Lung (tissue), 12 donors: ENCODE measurements around the gene TGFBI. TPM values are rescaled to one million over a fixed set of nuclear protein-coding genes. Genes with fewer than 3 reads are reported as not detected.

Source experiments
- ATAC-seq: fragments of 200-7000 bp; cut with Tn5 transposase; one replicate; pipeline ENCODE4 v1.9.1; 2020; ENCODE audit warnings: moderate number of reproducible peaks; ENCODE audit not compliant: insufficient read depth, low FRiP score
- DNase-seq, 3 donors: peaks; one replicate each; pipeline ENCODE4 v3.0.0-alpha.2; 2013 to 2017
- H3K27ac ChIP-seq, 2 donors: one replicate each; pipeline ENCODE4 v1.5.1; 2013; ENCODE audit warnings: mild to moderate bottlenecking in 2 of 2, moderate library complexity in 2 of 2, control low read depth in 1 of 2, inconsistent platforms in 1 of 2, low read depth in 1 of 2, low read length in 1 of 2
- H3K27me3 ChIP-seq, 3 donors: one replicate each; pipeline ENCODE4 v1.5.1; 2013; ENCODE audit warnings: low read length in 2 of 3; ENCODE audit not compliant: control insufficient read depth in 3 of 3, insufficient read depth in 3 of 3
- H3K36me3 ChIP-seq, 4 donors: one replicate each; pipeline ENCODE4 v1.5.1; 2013; ENCODE audit warnings: low read length in 4 of 4, mild to moderate bottlenecking in 1 of 4, moderate library complexity in 1 of 4; ENCODE audit not compliant: control insufficient read depth in 4 of 4, insufficient read depth in 4 of 4
- H3K4me1 ChIP-seq, 5 donors: one replicate each; pipeline ENCODE4 v1.5.1; 2013; ENCODE audit warnings: low read length in 5 of 5, mild to moderate bottlenecking in 2 of 5, moderate library complexity in 1 of 5; ENCODE audit not compliant: control insufficient read depth in 5 of 5, insufficient read depth in 5 of 5
- H3K4me3 ChIP-seq: one replicate; pipeline ENCODE4 v1.5.1; 2013; ENCODE audit warnings: mild to moderate bottlenecking, control low read depth, moderate library complexity
- H3K9ac ChIP-seq, 2 donors: one replicate each; pipeline ENCODE4 v1.5.1; 2013; ENCODE audit warnings: low read length in 2 of 2, control low read depth in 1 of 2; ENCODE audit not compliant: insufficient read depth in 1 of 2
- H3K9me3 ChIP-seq, 4 donors: one replicate each; pipeline ENCODE4 v1.5.1; 2013; ENCODE audit warnings: low read length in 3 of 4, mild to moderate bottlenecking in 1 of 4, moderate library complexity in 1 of 4; ENCODE audit not compliant: control insufficient read depth in 4 of 4, insufficient read depth in 3 of 4
- CTCF ChIP-seq: IDR thresholded peaks from 2 replicates; pipeline ENCODE4 v1.5.1; 2012; ENCODE audit warnings: mild to moderate bottlenecking; ENCODE audit errors: control extremely low read depth, extremely low read depth
- WGBS, 2 donors: extraction: QIAGEN DNeasy Blood & Tissue Kit; methylation state at CpG; one replicate each; pipeline ENCODE4 v1.1.7; 2013; 5-methylcytosine and 5-hydroxymethylcytosine counted together
- polyA plus RNA-seq, 2 donors: library from polyadenylated mRNA; stranded (reverse); fragments of 200-250 nt; gene quantifications; one replicate each; pipeline ENCODE4 v1.2.1, GENCODE V29; 2013
- total RNA-seq, 2 donors: library from RNA; depleted of rRNA in 1 of 2; stranded (reverse); fragments of >200 nt in 1 of 2; gene quantifications; one replicate each; pipeline ENCODE4 v1.2.1, GENCODE V29; 2014 to 2021
- donor health status: control.
- donor health status: control.
- donor health status: Bipolar disorder and iron deficiency.
- donor health status: healthy.
- donor health status: DM: yes; HTN: yes; CAD: no.

The TGFBI gene
- total and polyA plus RNA-seq, 4 donors = 96.4 to 146 (median 111) TPM

- no peak for TF ChIP-seq CTCF
- peaks cover 0 to 3% (median 0%) of the 10 kb centered on the region in 4 donors for H3K9me3 ChIP-seq
- H3K27me3 ChIP-seq = peaks cover 0 to 2% (median 0%) of the 10 kb centered on the region in 3 donors
- DNase-seq (no peak), ATAC-seq (no peak)
- no peak overlapping the region for H3K27ac ChIP-seq
- H3K9ac ChIP-seq = no peak overlapping the region
- no peak overlapping the region for H3K4me3 ChIP-seq
- WGBS, 2 donors = 70 to 79% methylated on average over 8 of the region's 8 CpGs
- H3K36me3 ChIP-seq = peaks cover 0 to 3% (median 0%) of the 10 kb centered on the region in 4 donors
- H3K4me1 ChIP-seq = peaks cover 0 to 35% (median 5%) of the 10 kb centered on the region in 5 donors
Observed at GRCh38 chr5:136030956-136031611, 2.3 kb downstream of the TGFBI start.

DNA sequence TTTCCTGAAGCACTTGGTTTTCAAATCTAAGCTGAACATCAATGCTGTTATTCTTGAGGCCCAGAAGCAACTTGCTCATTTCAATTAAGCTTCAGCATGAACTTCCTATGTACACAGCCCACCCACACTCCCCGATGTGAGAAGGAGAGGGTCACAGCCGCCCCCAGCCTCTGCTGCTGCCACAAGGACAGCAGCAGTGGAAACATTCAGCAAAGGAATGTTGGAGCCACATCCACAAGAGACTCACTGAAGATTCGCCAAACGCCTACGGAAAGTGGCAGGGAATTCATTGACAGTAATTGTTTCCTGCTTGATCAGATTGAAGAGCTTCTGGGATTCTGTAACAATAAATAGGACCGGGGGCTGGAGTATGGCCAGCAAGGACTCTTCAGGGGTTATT is 2.9 kb downstream of the TGFBI start:
- Histone ChIP-seq H3K9ac (no peak overlapping the region), H3K27ac (no peak overlapping the region), H3K27me3 (peaks cover 0 to 2% (median 0%) of the 10 kb centered on the region in 3 donors), H3K9me3 (peaks cover 0 to 3% (median 0%) of the 10 kb centered on the region in 4 donors), H3K4me1 (peaks cover 0 to 35% (median 5%) of the 10 kb centered on the region in 5 donors), H3K4me3 (no peak overlapping the region), H3K36me3 (peaks cover 0 to 3% (median 0%) of the 10 kb centered on the region in 4 donors)
- DNase-seq (peak; percentile 46 to 57 (median 55)), ATAC-seq (no peak)
- 71% methylated on average over 6 of the region's 6 CpGs for WGBS, 2 donors
- no peak for TF ChIP-seq CTCF

DNA sequence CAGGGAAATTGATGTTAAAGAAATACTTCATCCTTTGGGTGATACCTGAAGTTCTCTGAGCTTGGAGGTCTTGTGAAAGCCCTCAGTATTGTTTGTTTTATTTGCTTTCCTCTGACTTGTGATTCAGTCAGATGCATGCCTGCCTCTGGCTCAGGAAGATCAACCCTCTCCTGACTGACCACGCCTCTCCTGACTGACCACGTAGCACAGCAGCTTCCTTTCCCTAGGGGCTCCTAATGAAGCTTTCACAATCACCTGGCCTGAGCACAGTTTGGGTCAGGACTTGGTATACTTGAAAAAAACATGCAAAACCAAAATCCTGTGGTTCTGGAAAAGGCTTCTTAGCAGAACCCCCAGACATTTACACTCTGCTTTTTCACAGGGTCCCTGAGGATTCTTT is 3.8 kb downstream of the TGFBI start:
- no peak overlapping the region for H3K27ac ChIP-seq
- H3K27me3 ChIP-seq = peaks cover 0 to 2% (median 0%) of the 10 kb centered on the region in 3 donors
- H3K9me3 ChIP-seq = peaks cover 0 to 3% (median 0%) of the 10 kb centered on the region in 4 donors
- H3K9ac ChIP-seq = no peak overlapping the region
- H3K4me3 ChIP-seq = no peak overlapping the region
- H3K36me3 ChIP-seq = peaks cover 0 to 3% (median 1%) of the 10 kb centered on the region in 4 donors
- 49% methylated on average over 2 of the region's 2 CpGs for WGBS, 2 donors
- H3K4me1 ChIP-seq = peaks cover 0 to 35% (median 5%) of the 10 kb centered on the region in 5 donors
- TF ChIP-seq CTCF = no peak
- DNase-seq (no peak), ATAC-seq (no peak)
